Inferior parietal cortex (tissue), 1 donor: Measurements from ENCODE around the gene TUG1.

Experiments
- DNase-seq: peaks from one replicate; pipeline ENCODE4 v3.0.0-alpha.2; 2016; ENCODE audit errors: extremely low spot score

The TUG1 gene

DNA sequence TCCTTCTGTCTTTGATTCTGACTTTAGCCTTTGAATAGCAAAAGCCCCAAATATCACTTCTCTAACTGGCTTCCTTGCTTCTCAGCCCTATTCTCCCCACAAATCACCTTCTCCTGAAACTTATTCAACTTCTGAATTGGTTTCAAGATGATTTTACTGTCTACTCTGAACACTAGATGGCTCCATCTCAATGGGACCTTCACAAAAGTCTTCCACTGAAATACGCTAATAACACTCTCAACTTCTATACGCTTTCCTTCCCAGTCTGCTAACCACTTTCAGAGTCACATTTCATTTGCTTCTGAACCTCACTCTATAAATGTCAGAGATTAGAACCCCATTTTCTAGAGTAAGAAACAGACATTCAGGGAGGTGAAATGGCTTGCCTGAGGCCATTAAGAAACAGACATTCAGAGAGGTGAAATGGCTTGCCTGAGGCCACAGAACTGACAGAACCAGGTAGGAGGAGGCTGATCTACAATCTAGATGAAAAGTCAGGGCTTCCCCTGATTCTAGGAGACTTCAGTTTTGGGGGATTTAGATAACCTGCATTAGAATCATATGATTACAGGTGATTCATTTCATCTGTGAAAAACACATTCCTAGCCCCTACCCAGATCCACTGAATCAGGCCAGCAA lies 21.1 kb upstream of the TUG1 start:
- DNase-seq: peak; percentile 68

DNA sequence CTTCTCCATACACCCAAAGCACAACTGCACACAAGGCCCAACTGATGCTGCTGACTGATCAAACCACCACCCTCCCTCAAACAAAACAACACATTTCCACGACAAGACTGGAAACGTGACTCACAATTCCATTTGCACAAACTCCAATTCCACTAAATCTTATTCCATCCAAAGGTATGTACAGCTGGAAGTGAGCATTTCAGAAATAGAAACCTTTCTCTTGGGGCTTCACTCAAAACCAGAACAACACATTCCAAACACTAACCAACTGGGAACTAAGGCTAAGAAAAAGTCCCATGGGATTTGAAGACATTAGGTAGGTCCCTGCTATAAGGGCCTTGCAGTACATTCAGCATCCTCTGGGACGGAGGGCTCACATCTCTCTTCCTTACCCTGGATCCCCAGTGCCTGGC lies 20.1 kb upstream of the TUG1 start:
- no peak for DNase-seq

DNA sequence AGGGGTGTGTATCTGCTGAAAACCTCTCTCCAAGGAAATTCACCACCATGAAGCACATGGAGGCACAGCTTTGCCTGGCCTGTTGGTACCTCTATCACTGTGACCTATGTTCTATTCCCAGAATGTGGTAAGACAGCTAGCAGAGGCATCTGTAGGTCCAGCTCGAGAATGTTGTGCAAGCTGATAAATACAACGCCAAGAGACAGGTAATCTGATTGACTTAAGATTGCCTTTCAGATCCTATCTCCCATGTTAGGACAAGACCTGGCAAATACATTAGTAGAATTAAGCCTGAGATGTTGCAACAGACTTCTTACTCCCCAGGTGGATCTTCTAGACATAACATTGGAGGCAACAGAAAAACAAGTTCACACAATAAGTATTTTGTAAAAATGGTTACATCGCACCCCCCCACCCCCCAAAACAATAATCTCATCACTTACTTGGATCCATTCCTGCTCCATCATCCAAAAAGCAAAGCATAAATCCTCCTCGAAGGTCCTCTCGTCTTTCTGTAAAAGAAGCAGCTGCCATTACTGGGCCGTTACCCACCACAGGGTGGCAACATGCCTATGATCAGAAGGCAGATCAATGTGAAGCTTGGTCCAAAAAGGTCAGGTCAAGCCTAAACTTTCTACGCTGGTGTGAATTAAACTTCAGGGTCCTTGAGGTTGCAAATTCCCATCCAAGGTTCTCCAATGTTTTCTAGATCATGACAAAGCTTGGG lies 19.0 kb upstream of the TUG1 start:
- DNase-seq: no peak

DNA sequence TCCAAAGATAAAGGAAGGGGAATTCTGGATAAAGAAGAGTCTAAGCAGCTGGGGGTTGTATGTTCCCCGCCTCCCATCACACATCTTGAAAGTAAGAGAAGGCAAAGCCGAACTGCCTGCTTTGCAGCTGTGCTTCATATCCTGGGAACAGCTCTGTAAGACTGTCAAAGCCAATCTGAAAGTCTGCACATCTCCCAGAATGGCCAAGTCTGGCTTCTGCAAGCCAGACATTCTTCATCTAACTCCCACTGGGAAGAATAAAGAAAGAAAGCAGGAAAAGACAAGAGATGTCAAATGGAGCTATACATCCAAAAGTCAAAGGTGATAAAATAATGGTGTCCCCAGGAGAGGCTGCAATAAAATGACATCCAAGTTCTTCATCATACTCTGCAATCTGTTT lies 15.9 kb upstream of the TUG1 start:
- DNase-seq: no peak

DNA sequence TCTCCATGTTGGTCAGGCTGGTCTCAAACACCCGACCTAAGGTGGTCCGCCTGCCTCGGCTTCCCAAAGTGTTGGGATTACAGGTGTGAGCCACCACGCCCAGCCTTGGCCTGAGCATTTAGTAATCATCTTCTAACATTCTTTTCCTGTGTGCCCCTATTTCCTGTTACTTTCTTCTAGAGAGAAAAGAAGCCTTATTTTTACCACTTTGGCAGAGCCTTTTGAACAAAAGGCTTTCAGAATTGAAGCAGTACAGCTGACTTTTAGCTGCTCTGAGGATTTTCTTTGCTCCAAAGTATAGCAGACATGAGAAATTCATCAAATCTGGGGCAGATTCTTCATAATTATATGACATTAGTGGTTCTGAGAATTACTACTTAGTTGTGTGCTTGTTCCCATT lies 13.9 kb upstream of the TUG1 start:
- DNase-seq: no peak

DNA sequence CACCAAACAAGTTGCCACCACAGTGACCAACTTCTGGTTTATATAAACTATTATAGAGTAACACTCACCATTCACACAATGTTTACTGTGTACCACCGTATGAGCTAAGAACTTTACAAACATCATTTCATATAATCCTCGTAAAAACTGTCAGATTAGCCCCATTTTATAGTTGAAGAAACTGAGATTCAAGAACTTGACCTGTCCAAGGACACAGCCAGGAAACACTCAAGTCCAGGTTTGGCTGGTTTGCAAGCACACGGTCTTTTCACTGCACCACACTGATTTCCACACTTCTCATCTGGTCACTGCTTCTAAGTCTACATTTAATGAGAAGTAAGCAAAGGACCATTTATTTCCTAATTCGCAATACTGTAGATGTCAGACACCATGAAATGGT lies 4.2 kb upstream of the TUG1 start:
- no peak for DNase-seq

DNA sequence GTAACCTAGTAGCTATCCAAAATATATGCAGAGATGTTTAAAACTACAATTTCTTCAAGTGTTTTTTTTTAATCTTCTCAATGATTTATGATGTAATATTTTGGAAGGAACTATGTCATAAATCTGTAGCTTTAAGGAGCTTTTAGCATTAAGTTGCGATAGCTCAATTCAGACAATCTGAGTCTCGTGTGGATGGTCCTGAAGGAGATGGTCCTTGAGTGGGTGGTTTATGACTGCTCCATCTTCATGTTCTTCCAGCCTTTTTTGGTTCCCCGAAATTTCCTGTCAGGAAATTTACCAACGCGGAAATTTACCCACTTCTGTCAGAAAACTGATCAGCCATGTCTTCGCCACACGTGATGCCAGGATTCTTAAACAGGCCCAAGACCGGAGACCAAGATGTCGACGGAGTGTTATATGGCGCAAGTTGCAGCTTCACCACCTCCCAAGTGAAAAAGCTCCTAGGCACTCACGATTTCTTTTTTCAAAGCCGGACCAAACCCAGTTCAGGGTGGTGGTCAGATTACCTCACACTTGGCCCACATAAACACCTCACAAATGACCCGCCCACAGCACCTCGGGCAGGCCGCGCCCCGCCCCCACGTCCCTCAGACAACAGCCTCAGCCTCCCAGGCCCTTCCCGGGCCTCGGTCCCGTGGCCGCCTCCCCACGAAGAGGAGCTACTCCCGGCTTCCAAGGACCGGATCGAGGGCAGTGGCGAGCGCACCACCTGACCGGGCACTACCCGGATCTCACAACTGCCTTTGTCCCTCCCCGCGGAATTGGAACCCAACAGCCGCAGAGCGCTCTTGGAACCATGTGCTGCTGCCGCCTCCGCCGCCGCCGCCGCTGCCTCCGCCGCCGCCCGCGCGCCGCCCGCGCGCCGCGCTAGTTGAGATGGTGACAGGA lies 796 bp upstream of the TUG1 start, which contains the start of gene MORC2:
MORC2 (minus strand) TSS at position 760 of the 909 bp plus-strand sequence. CDS start 885 bp downstream, outside the sequence.
- DNase-seq: peak; percentile 5

DNA sequence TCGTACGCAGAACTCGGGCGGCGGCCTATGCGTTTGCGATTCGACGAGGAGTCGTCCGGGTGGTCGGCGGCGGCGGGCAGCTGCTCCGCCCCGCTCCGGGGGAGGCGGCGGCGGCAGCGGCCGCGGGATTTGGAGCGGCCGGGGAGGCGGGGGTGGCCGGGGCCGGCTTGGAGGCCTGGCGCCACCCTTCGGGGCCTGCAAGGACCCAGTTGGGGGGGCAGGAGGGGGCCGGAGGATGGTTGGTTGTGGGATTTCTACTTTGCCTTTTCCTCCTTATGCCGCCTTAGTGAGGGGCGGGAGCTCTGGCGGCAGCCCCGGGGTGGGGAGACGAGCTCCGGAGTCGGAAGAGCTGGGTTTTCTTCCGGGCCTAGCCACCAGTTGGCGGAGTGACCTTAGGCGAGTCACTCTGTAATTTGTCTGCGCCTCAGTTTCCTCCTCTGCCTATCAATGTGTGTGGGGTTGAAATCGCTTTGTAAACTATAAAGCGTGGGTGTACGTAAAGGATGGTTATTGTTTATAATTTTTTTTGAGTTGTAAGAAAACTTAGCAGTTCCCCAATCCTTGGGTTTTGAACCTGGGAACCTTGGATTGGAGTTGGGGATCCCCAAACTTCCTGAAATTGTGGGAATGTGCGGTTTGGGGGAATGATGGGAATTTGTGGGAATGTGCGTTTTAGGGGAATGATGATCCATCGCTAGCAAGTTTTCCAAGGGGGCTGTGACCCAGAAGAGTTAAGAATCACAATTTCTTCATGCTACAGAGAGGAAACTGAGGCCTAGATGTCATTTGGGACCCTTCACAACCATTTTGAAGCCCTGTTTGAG lies 679 bp downstream of the TUG1 start:
- DNase-seq: peak; percentile 6

DNA sequence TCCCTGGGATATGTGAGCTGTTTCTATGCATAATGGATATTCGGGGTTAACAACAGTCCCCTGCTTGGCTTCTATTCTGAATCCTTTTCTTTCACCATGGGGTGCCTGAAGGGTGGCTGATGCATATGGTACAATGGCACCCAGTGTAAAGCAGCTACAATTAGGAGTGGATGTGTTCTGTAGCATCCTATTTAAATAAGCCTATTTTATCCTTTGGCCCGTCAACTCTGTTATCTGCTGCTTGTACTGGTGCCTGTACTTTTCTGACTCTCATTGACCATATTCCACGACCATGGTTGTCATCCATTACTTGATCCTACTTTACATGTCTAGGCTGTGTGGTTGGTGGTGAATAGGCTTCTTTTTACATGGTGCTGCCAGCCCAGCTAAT lies 1.3 kb downstream of the TUG1 start:
- no peak for DNase-seq

DNA sequence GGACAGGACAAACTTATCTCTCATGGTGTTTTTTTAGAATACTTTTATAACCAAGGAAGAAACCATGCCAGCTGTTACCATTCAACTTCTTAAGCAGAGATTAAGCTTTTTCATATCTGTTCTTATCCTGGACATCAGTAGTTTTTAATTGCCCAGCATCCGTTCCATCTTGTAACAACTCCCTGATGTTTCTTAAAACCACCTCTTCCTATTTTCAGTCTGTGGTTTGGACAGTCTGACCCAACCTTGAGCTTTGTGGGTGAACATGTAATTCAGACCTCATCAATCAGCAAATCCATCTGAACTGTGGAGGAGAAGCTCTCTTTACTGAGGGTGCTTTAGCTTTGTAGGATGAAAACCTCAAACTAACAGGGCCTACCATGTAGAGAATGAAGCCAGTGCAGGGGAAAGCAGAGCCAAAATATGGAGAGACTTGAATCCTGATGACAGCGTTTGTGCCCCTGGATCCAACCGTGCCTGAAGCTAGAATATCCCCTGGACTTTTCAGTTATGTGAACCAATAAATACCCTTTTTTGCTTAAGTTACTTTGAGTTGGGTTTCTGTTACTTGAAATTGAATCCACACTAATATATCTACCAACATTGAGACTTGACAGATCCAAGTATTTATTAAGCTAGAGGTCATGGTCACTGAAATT lies 9.4 kb downstream of the TUG1 start:
- DNase-seq: no peak

DNA sequence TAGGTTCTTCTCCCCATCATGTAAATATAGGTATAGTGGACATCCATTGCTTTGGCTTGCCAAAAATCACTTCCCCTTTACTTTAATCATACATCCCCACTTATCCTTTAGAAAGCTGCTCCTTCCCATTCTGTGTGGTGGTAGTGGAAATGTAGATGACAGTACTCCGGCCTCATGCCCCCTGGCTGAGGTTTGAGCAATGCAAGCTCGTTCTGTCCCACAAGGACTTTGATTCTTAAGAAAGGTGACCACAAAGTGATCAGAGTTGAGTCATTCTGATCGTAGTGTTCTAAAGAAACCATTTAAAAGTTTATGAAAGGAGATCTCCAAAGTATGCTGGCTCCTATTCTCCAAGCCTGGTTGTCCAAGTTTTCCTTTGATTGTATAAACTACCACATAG lies 10.9 kb downstream of the TUG1 start:
- DNase-seq: no peak

DNA sequence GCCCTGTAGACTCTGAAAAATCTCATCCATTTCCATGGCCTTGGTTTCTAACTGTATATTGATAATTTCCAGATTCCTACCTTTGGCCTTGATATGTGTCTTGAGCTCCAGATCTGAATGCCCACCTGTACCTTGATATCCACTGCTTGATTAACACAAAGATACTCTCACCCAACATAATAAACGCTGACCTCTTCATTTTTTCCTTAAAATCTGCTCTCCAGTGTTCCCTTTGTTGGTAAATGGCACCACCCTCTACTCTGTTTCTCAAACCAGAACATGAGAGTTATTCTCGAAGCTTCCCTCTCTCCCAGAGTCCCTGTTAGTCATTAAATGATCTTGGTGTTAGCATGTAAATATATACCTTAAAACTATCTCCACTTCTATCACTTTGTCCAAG lies 13.4 kb downstream of the TUG1 start:
- DNase-seq: no peak

DNA sequence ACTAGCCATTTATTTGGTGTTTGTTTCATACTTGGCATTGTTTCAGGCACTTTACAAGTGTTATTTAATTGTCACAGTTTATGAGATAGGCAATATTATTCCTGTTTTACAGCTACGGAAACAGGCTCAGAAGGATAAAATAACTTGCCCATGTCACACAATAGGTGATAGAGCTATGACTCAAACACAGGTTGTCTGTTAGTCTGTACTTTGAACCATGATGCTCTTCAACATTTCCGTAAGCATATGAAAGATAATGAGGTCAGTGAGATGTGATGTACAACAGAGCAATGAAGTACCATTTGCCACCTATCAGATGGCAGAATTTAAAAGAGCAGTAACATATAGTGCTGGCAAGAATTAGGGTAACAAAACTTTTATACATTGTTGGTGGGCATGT lies 15.3 kb downstream of the TUG1 start:
- no peak for DNase-seq

DNA sequence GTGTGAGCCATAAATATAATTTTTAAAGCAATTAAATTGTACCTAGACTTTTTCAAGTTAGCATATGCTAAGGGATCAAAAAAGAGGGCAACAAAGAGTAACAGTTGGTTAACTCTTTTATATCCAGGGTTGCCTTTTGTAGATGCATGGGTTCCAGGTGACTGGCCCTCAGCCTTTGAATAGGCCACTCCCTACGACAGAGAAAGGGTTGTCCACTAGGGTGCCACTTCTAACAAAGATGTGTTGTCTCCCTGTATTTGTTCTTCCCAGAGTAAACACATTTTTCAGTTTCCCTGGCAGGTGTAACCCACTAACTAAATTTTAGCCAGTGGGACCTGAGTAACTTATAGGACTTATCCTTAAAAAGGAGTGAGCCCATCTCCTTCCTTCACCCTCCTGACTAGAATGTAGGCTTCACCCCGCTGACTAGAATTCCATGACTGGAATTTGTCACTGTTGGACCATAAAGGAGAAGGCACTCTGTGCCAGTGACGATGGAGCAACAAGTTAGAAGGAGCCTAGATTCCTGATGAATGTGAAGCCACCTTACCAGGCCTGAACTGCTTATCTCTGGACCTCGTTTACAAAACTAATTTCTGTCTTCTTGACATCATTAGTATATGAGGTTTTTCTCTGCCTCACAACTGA lies 16.6 kb downstream of the TUG1 start:
- DNase-seq: no peak

DNA sequence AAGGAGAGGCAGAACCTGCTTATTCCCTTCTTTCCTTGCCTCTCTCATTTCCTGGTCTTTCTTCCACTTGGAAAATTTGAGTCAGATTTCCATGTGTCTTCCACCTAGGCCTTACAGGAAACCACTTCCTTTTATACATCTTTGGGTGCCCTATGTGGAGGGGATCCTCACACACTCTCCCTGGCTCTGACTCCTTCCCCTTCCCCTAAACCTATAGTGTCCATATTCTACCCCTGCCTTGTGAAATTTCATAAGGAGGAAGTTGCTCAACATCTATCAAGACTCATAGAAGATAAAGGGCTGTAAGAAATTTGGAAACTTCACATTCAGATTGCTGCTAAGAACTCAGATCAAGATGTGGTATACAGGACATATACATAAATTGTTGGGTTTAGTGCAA lies 20.4 kb downstream of the TUG1 start:
- no peak for DNase-seq

DNA sequence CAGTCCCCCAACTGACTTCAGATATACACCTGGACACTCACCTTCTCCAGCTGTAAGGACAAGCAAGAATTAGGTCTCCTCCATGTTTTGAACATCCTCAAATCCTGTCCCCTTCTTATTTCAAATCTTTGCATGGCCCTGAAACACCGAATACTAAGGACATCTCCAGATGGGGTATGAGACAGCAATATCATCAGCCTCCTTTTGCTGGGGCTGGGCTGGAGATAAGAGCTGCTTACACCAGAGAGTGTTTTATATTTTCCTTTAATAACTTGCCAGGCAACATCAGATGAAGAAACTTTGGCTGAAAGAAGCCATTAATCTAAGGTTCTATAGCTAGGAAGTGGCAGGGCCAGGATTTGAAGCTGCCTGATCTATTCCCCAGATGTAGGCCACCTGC lies 21.6 kb downstream of the TUG1 start:
- DNase-seq: no peak

DNA sequence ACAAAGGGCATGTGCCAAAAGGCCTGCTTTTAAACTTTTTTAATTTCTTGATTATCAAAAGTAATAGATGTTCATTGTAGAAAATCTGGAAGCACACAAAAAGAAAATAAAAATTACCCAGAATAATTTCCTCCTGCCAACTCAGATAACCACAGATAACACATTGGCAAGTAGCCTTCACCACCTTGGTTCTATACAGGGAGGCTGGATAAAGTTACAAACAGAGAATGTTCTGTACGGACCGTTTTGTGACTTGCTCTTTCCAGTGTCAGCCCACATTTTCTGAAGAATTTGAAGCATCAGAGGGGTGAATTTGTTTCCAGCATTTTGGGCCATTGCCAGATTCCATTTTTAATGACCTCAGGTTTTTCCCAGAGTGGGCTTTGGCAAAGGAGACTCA lies 23.5 kb downstream of the TUG1 start:
- DNase-seq: no peak

DNA sequence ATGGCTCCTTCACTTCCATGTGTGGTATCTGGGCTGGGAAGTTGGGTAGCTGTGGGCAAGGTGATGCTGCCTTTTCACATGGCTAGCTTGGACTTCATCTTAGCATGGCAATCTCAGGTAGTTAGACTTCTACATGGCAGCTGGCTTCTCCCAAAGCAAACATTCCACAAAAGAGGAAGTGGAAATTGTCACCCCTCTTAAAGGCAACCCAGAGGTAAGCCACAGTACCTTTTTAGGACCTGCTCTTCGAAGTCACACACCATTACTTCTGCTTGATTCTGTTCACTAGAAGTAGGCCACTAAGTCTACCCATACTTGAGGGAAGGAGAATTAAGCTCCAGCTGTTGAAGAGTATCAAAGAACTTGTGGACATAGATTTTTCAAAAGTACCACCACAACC lies 25.9 kb downstream of the TUG1 start:
- no peak for DNase-seq

DNA sequence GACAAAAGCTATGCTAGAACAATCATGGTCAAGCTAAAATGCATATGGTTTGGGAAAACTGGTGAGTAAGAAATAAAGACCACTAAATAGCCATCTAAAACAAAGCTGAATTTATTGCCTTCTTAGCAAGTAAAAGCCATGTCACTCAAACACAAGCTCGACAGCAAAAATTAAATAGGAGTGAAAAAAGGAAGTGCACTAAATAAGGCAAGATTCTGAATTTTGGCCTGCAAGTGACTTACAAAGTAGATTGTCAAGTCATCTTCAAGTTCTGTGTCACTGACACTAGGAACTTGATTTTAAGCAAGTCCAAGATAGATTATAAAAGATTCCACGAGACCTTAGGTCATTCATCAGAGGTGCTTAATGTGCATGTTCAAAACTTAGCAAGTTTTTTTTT lies 27.4 kb downstream of the TUG1 start:
- no peak for DNase-seq

DNA sequence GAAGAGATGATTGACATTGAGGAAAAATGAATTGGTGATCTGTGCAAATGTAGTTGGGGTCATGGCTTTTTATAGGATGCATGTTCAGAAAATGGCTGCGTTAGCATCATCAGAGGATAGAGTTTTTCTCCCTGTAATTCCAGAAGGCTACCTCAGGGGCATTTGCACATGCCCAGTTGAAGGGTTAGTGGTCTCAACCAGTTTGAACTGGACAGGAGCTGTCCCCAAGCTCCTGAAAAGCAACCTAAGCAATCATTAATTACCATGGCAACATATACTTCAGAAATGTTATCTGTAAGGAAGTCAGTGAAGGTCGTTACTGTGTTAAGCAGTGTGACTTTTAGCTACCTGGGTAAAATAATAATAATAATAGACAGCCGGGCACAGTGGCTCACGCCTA lies 29.3 kb downstream of the TUG1 start:
- DNase-seq: no peak
